Gastroesophageal sphincter (tissue), 4 donors: ENCODE measurements around the gene STAT4. TPM values are rescaled to one million over a fixed set of nuclear protein-coding genes. Genes with fewer than 3 reads are reported as not detected.

Source experiments
- ATAC-seq: fragments of 150-250 bp; one replicate; pipeline ENCODE4 v1.9.1; 2016; ENCODE audit warnings: mild to moderate bottlenecking, moderate library complexity
- H3K27ac ChIP-seq, 4 donors: fragments of 200-600 bp; sonication (generic) in 3 of 4; 1 replicate in 3 of 4; 2 replicates in 1 of 4; pipeline ENCODE4 v1.5.1; 2016 to 2019
- H3K27me3 ChIP-seq: fragments of 200-600 bp; sonication (generic); one replicate; pipeline ENCODE4 v1.5.1; 2019
- H3K36me3 ChIP-seq, 2 donors: fragments of 200-600 bp; sonication (generic); one replicate each; pipeline ENCODE4 v1.5.1; 2019; ENCODE audit warnings: control low read depth in 1 of 2
- H3K4me1 ChIP-seq, 3 donors: fragments of 200-600 bp; sonication (generic); 1 replicate in 2 of 3; 2 replicates in 1 of 3; pipeline ENCODE4 v1.5.1; 2016 to 2019; ENCODE audit warnings: control low read depth in 2 of 3
- H3K4me3 ChIP-seq, 2 donors: fragments of 200-600 bp; sonication (generic); one replicate each; pipeline ENCODE4 v1.5.1; 2019; ENCODE audit warnings: mild to moderate bottlenecking in 1 of 2, moderate library complexity in 1 of 2
- H3K9me3 ChIP-seq, 3 donors: fragments of 200-600 bp; sonication (generic); one replicate each; pipeline ENCODE4 v1.5.1; 2017 to 2019; ENCODE audit warnings: control low read depth in 2 of 3
- CTCF ChIP-seq, 4 experiments: fragments of 200-600 bp in 2 of 4; fragments of 450-650 bp in 2 of 4; sonication (generic) in 1 of 4; IDR thresholded peaks; one replicate each; pipeline ENCODE4 v1.5.1; 2017 to 2019; ENCODE audit warnings: antibody characterized with exemption in 4 of 4, mild to moderate bottlenecking in 2 of 4, moderate library complexity in 2 of 4
- EP300 ChIP-seq: sonication (generic); formaldehyde crosslinking; IDR thresholded peaks from one replicate; pipeline ENCODE4 v1.6.1; 2017; ENCODE audit warnings: antibody characterized with exemption, mild to moderate bottlenecking
- POLR2A ChIP-seq, 2 donors: fragments of 450-650 bp; IDR thresholded peaks; one replicate each; pipeline ENCODE4 v1.6.1; 2017; ENCODE audit warnings: antibody characterized with exemption in 2 of 2, mild to moderate bottlenecking in 2 of 2, moderate library complexity in 1 of 2
- POLR2AphosphoS5 ChIP-seq: sonication (generic); formaldehyde crosslinking; IDR thresholded peaks from one replicate; pipeline ENCODE4 v1.6.1; 2017; ENCODE audit warnings: antibody characterized with exemption
- WGBS, 2 donors: methylation state at CpG; one replicate each; pipeline ENCODE4 v1.1.5; 2018; ENCODE audit warnings: low coverage in 1 of 2; 5-methylcytosine and 5-hydroxymethylcytosine counted together
- total RNA-seq, 4 donors: library from RNA; depleted of rRNA; stranded (reverse); fragments of >200 nt; gene quantifications; one replicate each; pipeline ENCODE4 v1.1.0, GENCODE V29; 2016

The STAT4 gene
- total RNA-seq, 4 donors from 2014 or later: 0.39 to 4.8 (median 1.9) TPM

DNA sequence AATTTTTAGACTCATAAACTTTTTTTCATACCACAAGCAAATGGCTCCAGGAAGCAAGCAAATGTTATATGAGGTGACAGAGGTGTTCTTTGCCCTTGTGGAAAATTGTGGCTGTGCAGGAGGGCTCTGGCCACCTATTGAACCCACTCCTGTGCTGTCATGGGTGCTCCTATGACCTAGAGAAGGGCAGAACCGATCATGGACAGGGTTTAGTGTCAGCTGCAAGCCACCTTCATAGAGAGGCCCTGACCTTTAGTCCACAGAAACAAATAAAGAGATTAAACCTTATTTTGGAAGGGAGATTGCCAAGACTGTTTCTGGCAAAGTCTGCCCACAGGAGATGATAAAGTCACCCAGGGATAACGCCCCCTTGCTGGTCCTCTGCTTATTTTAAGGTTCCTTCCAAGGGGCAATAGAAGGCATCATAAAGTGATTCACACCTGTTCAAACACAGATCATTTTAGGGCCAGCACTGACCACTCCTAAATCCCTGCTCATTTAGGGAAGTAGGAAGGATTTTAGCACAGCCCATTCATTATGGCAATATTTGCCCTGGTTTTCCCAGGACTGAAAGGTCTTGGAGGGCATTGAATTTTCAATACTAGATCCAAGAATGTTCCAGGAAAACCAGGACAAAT is 26.1 kb upstream of the STAT4 start:
- no CpG with 5 or more reads among the region's 2 CpGs for WGBS, 2 donors
- no peaks in the 10 kb centered on the region for H3K27me3 ChIP-seq

DNA sequence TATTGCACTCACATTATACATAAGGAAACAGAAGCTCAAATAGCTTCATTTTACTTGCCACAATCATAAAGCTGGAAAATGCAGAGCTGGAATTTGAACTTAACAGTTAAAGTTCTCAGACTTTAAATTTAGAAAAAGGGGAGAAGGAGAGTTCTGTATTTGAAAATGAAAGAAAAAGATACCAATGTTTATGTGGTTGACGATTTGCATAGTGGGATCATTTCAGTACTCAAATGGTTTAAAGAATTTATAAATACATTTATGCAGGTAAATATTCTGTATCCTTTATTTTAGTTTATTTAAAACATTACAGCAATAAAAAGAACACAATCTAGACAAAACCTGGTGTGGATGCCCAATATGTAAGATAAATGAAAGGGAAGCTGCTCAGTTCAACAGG is 25.5 kb upstream of the STAT4 start:
- TF ChIP-seq POLR2AphosphoS5: no peak
- TF ChIP-seq EP300: no peak
- TF ChIP-seq POLR2A (IDR thresholded peaks at IDR 0.05): no peak
- TF ChIP-seq CTCF (IDR thresholded peaks at IDR 0.05): no peak
- no peaks in the 10 kb centered on the region for H3K36me3 ChIP-seq
- ATAC-seq: no peak
- no peak overlapping the region for H3K4me3 ChIP-seq
- 77 to 81% methylated on average over 1 of the region's 1 CpG for WGBS, 2 donors
- H3K4me1 ChIP-seq: peaks cover 0 to 14% (median 5%) of the 10 kb centered on the region in 3 donors
- no peaks in the 10 kb centered on the region for H3K9me3 ChIP-seq
- H3K27ac ChIP-seq: no peak overlapping the region
- no peaks in the 10 kb centered on the region for H3K27me3 ChIP-seq

More for the DNA sequence above, 26.1 kb upstream of the STAT4 start:
- no peak for TF ChIP-seq EP300
- TF ChIP-seq POLR2A (IDR thresholded peaks at IDR 0.05): no peak
- TF ChIP-seq POLR2AphosphoS5: no peak
- TF ChIP-seq CTCF (IDR thresholded peaks at IDR 0.05): no peak
- Histone ChIP-seq H3K4me1 (peaks cover 0 to 11% (median 0%) of the 10 kb centered on the region in 3 donors), H3K36me3 (no peaks in the 10 kb centered on the region), H3K27ac (no peak overlapping the region), H3K4me3 (no peak overlapping the region), H3K9me3 (no peaks in the 10 kb centered on the region)
- ATAC-seq: no peak

DNA sequence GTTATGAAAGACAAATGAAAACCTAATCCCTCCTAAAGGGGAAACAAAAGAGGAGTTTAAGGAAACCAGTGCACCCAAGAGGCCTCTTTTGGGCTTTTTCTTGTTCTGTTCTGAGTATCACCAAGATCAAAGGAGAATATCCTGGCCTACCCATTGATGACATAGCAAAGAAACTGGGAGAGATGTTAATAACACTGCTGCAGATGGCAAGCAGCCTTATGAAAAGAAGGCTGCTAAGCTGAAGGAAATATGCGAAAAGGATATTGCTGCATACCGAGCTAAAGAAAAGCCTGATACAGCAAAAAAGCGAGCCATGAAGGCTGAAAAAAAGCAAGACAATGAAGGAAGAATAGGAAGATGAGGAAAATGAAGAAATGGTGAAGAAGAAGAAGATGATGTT is 23.6 kb upstream of the STAT4 start:
- H3K27ac ChIP-seq: no peak overlapping the region
- H3K36me3 ChIP-seq: no peaks in the 10 kb centered on the region
- peaks cover 0 to 14% (median 5%) of the 10 kb centered on the region in 3 donors for H3K4me1 ChIP-seq
- no peak overlapping the region for H3K4me3 ChIP-seq
- no peak for TF ChIP-seq POLR2A (IDR thresholded peaks at IDR 0.05)
- ATAC-seq: no peak
- 82 to 87% methylated on average over 3 of the region's 3 CpGs for WGBS, 2 donors
- H3K27me3 ChIP-seq: no peaks in the 10 kb centered on the region
- no peaks in the 10 kb centered on the region for H3K9me3 ChIP-seq

GRCh38 chr2:191173206-191173605 is 22.4 kb upstream of the STAT4 start:
- Histone ChIP-seq H3K36me3 (no peaks in the 10 kb centered on the region), H3K9me3 (no peaks in the 10 kb centered on the region), H3K4me1 (peaks cover 0 to 14% (median 5%) of the 10 kb centered on the region in 3 donors), H3K4me3 (no peak overlapping the region), H3K27ac (no peak overlapping the region), H3K27me3 (no peaks in the 10 kb centered on the region)
- TF ChIP-seq CTCF (IDR thresholded peaks at IDR 0.05) (no peak), POLR2A (IDR thresholded peaks at IDR 0.05) (no peak), EP300 (no peak)
- ATAC-seq: no peak
- 78 to 91% methylated on average over 1 to 3 of the region's 3 CpGs for WGBS, 2 donors

- H3K4me3 ChIP-seq: no peak overlapping the region
- 29 to 51% methylated on average over 2 of the region's 2 CpGs for whole genome bisulfite sequencing, 2 donors
- peaks cover 0 to 24% (median 13%) of the 10 kb centered on the region in 3 donors for H3K4me1 ChIP-seq
- H3K36me3 ChIP-seq: no peaks in the 10 kb centered on the region
- H3K27ac ChIP-seq: no peak overlapping the region
- no peaks in the 10 kb centered on the region for H3K9me3 ChIP-seq
- no peaks in the 10 kb centered on the region for H3K27me3 ChIP-seq
- ATAC-seq: no peak
- TF ChIP-seq CTCF (IDR thresholded peaks at IDR 0.05) (no peak), POLR2A (IDR thresholded peaks at IDR 0.05) (no peak), EP300 (no peak), POLR2AphosphoS5 (no peak)
These were observed 21.0 kb upstream of the STAT4 start for GRCh38 chr2:191171708-191172355.
